Ishikawa (cell line): ENCODE results near the gene TBC1D21.

Experiments
- CEBPB ChIP-seq: IDR thresholded peaks from 2 replicates; pipeline ENCODE4 v1.6.1; 2012
- CREB1 ChIP-seq: IDR thresholded peaks from 2 replicates; pipeline ENCODE4 v1.6.1; 2012; ENCODE audit warnings: low read depth
- EGR1 ChIP-seq: IDR thresholded peaks from 2 replicates; pipeline ENCODE4 v1.6.1; 2012
- EP300 ChIP-seq: IDR thresholded peaks from 2 replicates; pipeline ENCODE4 v1.6.1; 2012; ENCODE audit warnings: borderline replicate concordance
- FOXM1 ChIP-seq: IDR thresholded peaks from 2 replicates; pipeline ENCODE4 v1.6.1; 2012; ENCODE audit warnings: low read depth, borderline replicate concordance
- MAX ChIP-seq: IDR thresholded peaks from 2 replicates; pipeline ENCODE4 v1.6.1; 2012
- RAD21 ChIP-seq: IDR thresholded peaks from 2 replicates; pipeline ENCODE4 v1.6.1; 2012; ENCODE audit warnings: low read depth
- REST ChIP-seq: IDR thresholded peaks from 2 replicates; pipeline ENCODE4 v1.6.1; 2012; ENCODE audit warnings: low read depth, mild to moderate bottlenecking
- TAF1 ChIP-seq: IDR thresholded peaks from 2 replicates; pipeline ENCODE4 v1.6.1; 2012; ENCODE audit warnings: low read depth, mild to moderate bottlenecking
- TEAD4 ChIP-seq: IDR thresholded peaks from 2 replicates; pipeline ENCODE4 v1.6.1; 2012
- ZBTB7A ChIP-seq: IDR thresholded peaks from 2 replicates; pipeline ENCODE4 v1.6.1; 2012; ENCODE audit warnings: low read depth

DNA sequence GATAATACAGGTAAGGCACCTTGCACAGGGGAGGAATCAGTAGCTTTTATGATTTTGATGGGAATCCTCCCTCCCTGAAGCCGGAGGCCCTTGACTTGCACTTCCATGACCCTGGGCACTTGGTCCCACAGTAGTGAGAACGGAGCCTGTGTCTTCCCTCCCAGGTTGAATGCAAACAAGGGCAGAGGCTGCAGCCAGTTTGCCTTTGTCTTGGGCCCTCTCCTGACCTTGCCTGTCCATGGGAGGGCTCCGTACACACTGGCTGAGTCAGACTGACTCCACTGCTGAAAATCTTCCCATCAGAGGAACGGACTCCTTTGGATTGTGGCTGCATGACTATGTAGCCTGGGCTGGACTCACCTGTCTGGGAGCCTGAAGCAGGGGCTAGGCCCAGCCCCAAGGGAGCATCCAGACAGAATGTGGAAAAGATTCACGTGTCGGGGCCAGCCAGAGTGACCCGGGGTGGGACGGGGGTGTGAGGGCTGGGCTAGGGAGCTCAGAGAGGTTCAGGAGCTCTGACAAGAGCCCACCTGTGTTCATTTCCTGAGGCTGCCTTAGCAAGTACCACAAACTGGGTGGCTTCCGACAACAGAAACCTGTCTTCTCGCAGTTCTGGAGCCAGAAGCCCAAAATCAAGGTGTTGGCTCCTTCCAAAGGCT lies 9.5 kb downstream of the TBC1D21 start:
- TF ChIP-seq REST (no peak), EP300 (no peak), EGR1 (no peak), ZBTB7A (no peak), FOXM1 (no peak), MAX (no peak), TAF1 (no peak), RAD21 (no peak), CREB1 (no peak), TEAD4 (no peak), CEBPB (no peak)
